Measurements from ENCODE around the gene IQCF6. TPM values are rescaled to one million over a fixed set of nuclear protein-coding genes. Genes with fewer than 3 reads are reported as not detected.
A peak's percentile ranks its signal among the peaks of the same experiment; 100 is the strongest.

The IQCF6 gene
- total RNA-seq, 5 donors from 2014 or later (not counting 1 experiment from before 2014, with no cell fraction given), result not detected

DNA sequence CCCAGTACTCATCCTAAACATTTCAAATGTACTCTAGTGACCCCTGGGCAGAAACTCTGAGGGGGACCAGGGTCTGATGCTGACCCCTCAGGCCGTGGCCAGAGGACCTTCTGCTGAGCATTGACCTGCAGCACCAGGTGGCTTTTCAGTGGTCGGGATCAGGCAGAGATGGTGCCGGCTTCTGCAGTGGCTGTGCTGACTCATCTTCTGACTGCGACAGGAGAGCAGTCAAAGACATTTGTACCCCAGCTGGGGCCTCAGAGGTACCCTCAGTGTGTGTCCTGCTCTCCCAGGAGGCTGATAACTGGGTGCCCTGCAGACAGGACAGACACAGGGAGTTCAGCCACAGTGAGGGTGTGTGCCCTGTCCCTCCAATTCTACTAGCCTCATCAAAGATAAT is 36.6 kb upstream of the IQCF6 start:
- H3K27ac Mint-ChIP-seq, result no peak overlapping the region
- no peaks in the 10 kb centered on the region for H3K9me3 Mint-ChIP-seq
- no peaks in the 10 kb centered on the region for H3K9me3 ChIP-seq
- peaks cover 41 to 42% of the 10 kb centered on the region in 2 donors for H3K27me3 Mint-ChIP-seq
- ChIA-PET CTCF (no interaction called here), POLR2A (no interaction called here)
- H3K27me3 ChIP-seq (replicated peaks in 1 of 2; ENCODE audit: control insufficient read depth in 2 of 2, extremely low read depth in 1 of 2, insufficient read depth in 2 of 2, low read length in 1 of 2), result peaks cover 0 to 27% of the 10 kb centered on the region in 2 experiments
- 36% methylated on average over 4 of the region's 4 CpGs for WGBS (ENCODE audit: insufficient coverage)
- H3K36me3 Mint-ChIP-seq, result no peaks in the 10 kb centered on the region
- H3K27ac ChIP-seq (ENCODE audit: low read length), result no peak overlapping the region
- H3K4me1 Mint-ChIP-seq, result peaks cover 0 to under 1% (median under 1%) of the 10 kb centered on the region in 3 donors
- DNase-seq (no peak), ATAC-seq (replicated peaks in 1 of 4) (no peak)
- no peak overlapping the region for H3K4me3 ChIP-seq (ENCODE audit: control insufficient read depth in 1 of 2, extremely low read depth in 1 of 2, low read length in 1 of 2)
- H3K36me3 ChIP-seq (ENCODE audit: control insufficient read depth in 2 of 2, extremely low read depth in 1 of 2, insufficient read depth in 1 of 2, low read length in 1 of 2), result no peaks in the 10 kb centered on the region
- no peaks in the 10 kb centered on the region for H3K4me1 ChIP-seq (ENCODE audit: control insufficient read depth in 1 of 2, extremely low read depth in 1 of 2, insufficient read depth in 2 of 2, low read length in 2 of 2)
- H3K4me3 Mint-ChIP-seq, result no peak overlapping the region

- no peak overlapping the region for H3K4me3 Mint-ChIP-seq
- no peak overlapping the region for H3K27ac Mint-ChIP-seq
- no peak for DNase-seq
- POLR2A ChIA-PET, result no interaction called here
- CTCF ChIA-PET, result no interaction called here
- WGBS (ENCODE audit: insufficient coverage), result 93% methylated on average over 2 of the region's 3 CpGs
- Histone ChIP-seq H3K9me3 (no peaks in the 10 kb centered on the region), H3K4me1 (ENCODE audit: control insufficient read depth in 1 of 2, extremely low read depth in 1 of 2, insufficient read depth in 2 of 2, low read length in 2 of 2) (no peaks in the 10 kb centered on the region), H3K36me3 (ENCODE audit: control insufficient read depth in 2 of 2, extremely low read depth in 1 of 2, insufficient read depth in 1 of 2, low read length in 1 of 2) (no peaks in the 10 kb centered on the region), H3K27ac (ENCODE audit: low read length) (no peak overlapping the region), H3K27me3 (replicated peaks in 1 of 2; ENCODE audit: control insufficient read depth in 2 of 2, extremely low read depth in 1 of 2, insufficient read depth in 2 of 2, low read length in 1 of 2) (peaks cover 0 to 15% of the 10 kb centered on the region in 2 experiments), H3K4me3 (ENCODE audit: control insufficient read depth in 1 of 2, extremely low read depth in 1 of 2, low read length in 1 of 2) (no peak overlapping the region)
- H3K4me1 Mint-ChIP-seq, result no peaks in the 10 kb centered on the region
- H3K9me3 Mint-ChIP-seq, result no peaks in the 10 kb centered on the region
- H3K27me3 Mint-ChIP-seq, result peaks cover 34 to 37% of the 10 kb centered on the region in 2 donors
- H3K36me3 Mint-ChIP-seq, result no peaks in the 10 kb centered on the region
- no peak for ATAC-seq (replicated peaks in 1 of 4)
Measured at GRCh38 chr3:51814034-51814433, 35.0 kb upstream of the IQCF6 start.

DNA sequence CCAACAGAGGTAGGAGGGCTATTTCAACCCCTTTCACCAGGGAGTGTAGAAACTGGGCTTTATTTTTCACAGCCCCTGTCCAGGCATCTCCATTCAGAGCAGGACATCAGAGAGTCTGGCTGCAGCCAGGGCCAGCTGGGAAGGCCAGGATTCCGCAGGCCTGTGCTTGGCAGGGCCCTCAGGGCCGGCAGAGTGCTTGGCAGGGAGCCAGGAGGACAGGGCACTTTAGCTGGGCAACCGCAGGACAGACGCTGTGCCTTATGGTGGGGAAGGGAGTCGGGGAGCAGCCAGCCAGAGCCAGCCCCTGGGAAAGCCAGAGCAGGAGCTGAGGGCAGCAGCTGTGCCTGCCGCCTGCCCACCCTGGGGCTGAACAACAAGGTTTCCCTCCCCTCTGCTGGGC is 34.5 kb upstream of the IQCF6 start:
- no peak overlapping the region for H3K27ac Mint-ChIP-seq
- H3K36me3 Mint-ChIP-seq, result no peaks in the 10 kb centered on the region
- H3K4me1 Mint-ChIP-seq, result peaks cover 0 to 2% (median 0%) of the 10 kb centered on the region in 3 donors
- no peaks in the 10 kb centered on the region for H3K9me3 ChIP-seq
- H3K27ac ChIP-seq (ENCODE audit: low read length), result no peak overlapping the region
- peaks cover 0 to 12% of the 10 kb centered on the region in 2 experiments for H3K27me3 ChIP-seq (replicated peaks in 1 of 2; ENCODE audit: control insufficient read depth in 2 of 2, extremely low read depth in 1 of 2, insufficient read depth in 2 of 2, low read length in 1 of 2)
- DNase-seq, result no peak
- no peak overlapping the region for H3K4me3 Mint-ChIP-seq
- CTCF ChIA-PET, result no interaction called here
- H3K36me3 ChIP-seq (ENCODE audit: control insufficient read depth in 2 of 2, extremely low read depth in 1 of 2, insufficient read depth in 1 of 2, low read length in 1 of 2), result no peaks in the 10 kb centered on the region
- POLR2A ChIA-PET, result no interaction called here
- no peaks in the 10 kb centered on the region for H3K9me3 Mint-ChIP-seq
- ATAC-seq (replicated peaks in 1 of 4), result no peak
- peaks cover 32 to 35% of the 10 kb centered on the region in 2 donors for H3K27me3 Mint-ChIP-seq
- no peaks in the 10 kb centered on the region for H3K4me1 ChIP-seq (ENCODE audit: control insufficient read depth in 1 of 2, extremely low read depth in 1 of 2, insufficient read depth in 2 of 2, low read length in 2 of 2)
- WGBS (ENCODE audit: insufficient coverage), result 89% methylated on average over 3 of the region's 6 CpGs
- H3K4me3 ChIP-seq (ENCODE audit: control insufficient read depth in 1 of 2, extremely low read depth in 1 of 2, low read length in 1 of 2), result no peak overlapping the region

GRCh38 chr3:51808934-51809333 is 29.9 kb upstream of the IQCF6 start:
- Histone ChIP-seq H3K4me1 (ENCODE audit: control insufficient read depth in 1 of 2, extremely low read depth in 1 of 2, insufficient read depth in 2 of 2, low read length in 2 of 2) (no peaks in the 10 kb centered on the region), H3K9me3 (no peaks in the 10 kb centered on the region), H3K36me3 (ENCODE audit: control insufficient read depth in 2 of 2, extremely low read depth in 1 of 2, insufficient read depth in 1 of 2, low read length in 1 of 2) (no peaks in the 10 kb centered on the region), H3K27ac (ENCODE audit: low read length) (no peak overlapping the region), H3K4me3 (ENCODE audit: control insufficient read depth in 1 of 2, extremely low read depth in 1 of 2, low read length in 1 of 2) (no peak overlapping the region), H3K27me3 (replicated peaks in 1 of 2; ENCODE audit: control insufficient read depth in 2 of 2, extremely low read depth in 1 of 2, insufficient read depth in 2 of 2, low read length in 1 of 2) (peaks cover 0 to under 1% of the 10 kb centered on the region in 2 experiments)
- peaks cover 0 to 5% of the 10 kb centered on the region in 2 donors for H3K27me3 Mint-ChIP-seq
- H3K4me1 Mint-ChIP-seq, result peaks cover 0 to 4% (median 0%) of the 10 kb centered on the region in 3 donors
- ChIA-PET CTCF (no interaction called here), POLR2A (no interaction called here)
- no peak for ATAC-seq (replicated peaks in 1 of 4)
- peak in 1 of 35 experiments; percentile 12 for DNase-seq
- H3K4me3 Mint-ChIP-seq, result no peak overlapping the region
- H3K36me3 Mint-ChIP-seq, result no peaks in the 10 kb centered on the region
- H3K9me3 Mint-ChIP-seq, result peaks cover 0 to 5% (median 4%) of the 10 kb centered on the region in 3 donors
- WGBS (ENCODE audit: insufficient coverage), result no CpG with 5 or more reads among the region's 5 CpGs
- no peak overlapping the region for H3K27ac Mint-ChIP-seq

DNA sequence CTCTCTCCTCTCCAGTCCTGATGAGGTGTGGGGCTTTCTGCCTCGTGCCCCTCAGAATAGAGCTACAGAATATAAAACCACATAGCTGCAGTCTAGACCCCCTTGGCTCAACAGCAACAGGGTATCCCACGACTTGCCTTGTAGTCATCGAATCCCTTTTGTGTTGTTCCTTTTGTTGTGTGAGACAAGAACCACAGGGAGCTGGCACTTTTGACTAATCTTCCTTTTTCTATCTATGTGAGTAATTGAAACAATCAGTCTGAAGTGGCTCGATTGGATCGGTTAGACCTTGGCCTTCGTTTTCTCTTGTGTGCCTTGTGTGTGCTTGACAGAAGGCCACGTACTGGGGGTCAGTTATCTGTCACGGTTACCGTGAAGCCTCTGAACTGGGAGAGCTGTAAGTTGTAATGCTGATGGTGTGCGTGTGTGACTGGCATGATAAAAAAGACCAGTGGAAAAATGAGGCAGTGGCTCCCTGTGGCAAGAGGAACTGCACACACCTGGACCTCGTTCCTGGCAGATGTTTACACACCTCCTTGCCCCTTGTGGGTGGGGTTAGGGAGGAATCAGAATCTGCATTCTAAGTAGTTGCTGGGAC is 23.2 kb upstream of the IQCF6 start:
- Histone ChIP-seq H3K27me3 (replicated peaks in 1 of 2; ENCODE audit: control insufficient read depth in 2 of 2, extremely low read depth in 1 of 2, insufficient read depth in 2 of 2, low read length in 1 of 2) (no peaks in the 10 kb centered on the region), H3K9me3 (no peaks in the 10 kb centered on the region), H3K36me3 (ENCODE audit: control insufficient read depth in 2 of 2, extremely low read depth in 1 of 2, insufficient read depth in 1 of 2, low read length in 1 of 2) (no peaks in the 10 kb centered on the region), H3K4me1 (ENCODE audit: control insufficient read depth in 1 of 2, extremely low read depth in 1 of 2, insufficient read depth in 2 of 2, low read length in 2 of 2) (no peaks in the 10 kb centered on the region), H3K4me3 (ENCODE audit: control insufficient read depth in 1 of 2, extremely low read depth in 1 of 2, low read length in 1 of 2) (no peak overlapping the region), H3K27ac (ENCODE audit: low read length) (no peak overlapping the region)
- ChIA-PET CTCF (interaction anchor here (0.6 to 2.4 kb wide), 3 partner anchors 60 to 301 kb away, joined by 3 to 6 read pairs (median 3); no protein-coding TSS in a partner anchor), POLR2A (interaction anchor here in 1 of 2 donors (0.5 kb wide), 1 partner anchor 19 kb away, joined by 3 read pairs; no protein-coding TSS in a partner anchor)
- Mint-ChIP-seq H3K9me3 (no peaks in the 10 kb centered on the region), H3K27me3 (peaks cover 8 to 18% of the 10 kb centered on the region in 2 donors), H3K4me1 (peaks cover 0 to 15% (median 12%) of the 10 kb centered on the region in 3 donors), H3K36me3 (no peaks in the 10 kb centered on the region), H3K4me3 (no peak overlapping the region), H3K27ac (no peak overlapping the region)
- WGBS (ENCODE audit: insufficient coverage), result 83% methylated on average over 5 of the region's 11 CpGs
- no peak for DNase-seq
- no peak for ATAC-seq (replicated peaks in 1 of 4)

GRCh38 chr3:51800750-51801125 is 21.7 kb upstream of the IQCF6 start:
- Mint-ChIP-seq H3K4me3 (no peak overlapping the region), H3K36me3 (no peaks in the 10 kb centered on the region), H3K4me1 (peaks cover 0 to 24% (median 15%) of the 10 kb centered on the region in 3 donors), H3K9me3 (no peaks in the 10 kb centered on the region), H3K27ac (no peak overlapping the region), H3K27me3 (peaks cover 9 to 24% of the 10 kb centered on the region in 2 donors)
- Histone ChIP-seq H3K9me3 (no peaks in the 10 kb centered on the region), H3K36me3 (ENCODE audit: control insufficient read depth in 2 of 2, extremely low read depth in 1 of 2, insufficient read depth in 1 of 2, low read length in 1 of 2) (no peaks in the 10 kb centered on the region), H3K27me3 (replicated peaks in 1 of 2; ENCODE audit: control insufficient read depth in 2 of 2, extremely low read depth in 1 of 2, insufficient read depth in 2 of 2, low read length in 1 of 2) (no peaks in the 10 kb centered on the region), H3K27ac (ENCODE audit: low read length) (no peak overlapping the region), H3K4me1 (ENCODE audit: control insufficient read depth in 1 of 2, extremely low read depth in 1 of 2, insufficient read depth in 2 of 2, low read length in 2 of 2) (no peaks in the 10 kb centered on the region), H3K4me3 (ENCODE audit: control insufficient read depth in 1 of 2, extremely low read depth in 1 of 2, low read length in 1 of 2) (no peak overlapping the region)
- ATAC-seq (replicated peaks in 1 of 4), result no peak
- POLR2A ChIA-PET, result interaction anchor here in 1 of 2 donors (0.7 kb wide), 1 partner anchor 1044 kb away, joined by 3 read pairs; no protein-coding TSS in a partner anchor
- WGBS (ENCODE audit: insufficient coverage), result 92% methylated on average over 5 of the region's 5 CpGs
- CTCF ChIA-PET, result interaction anchor here (1.0 to 4.1 kb wide), 2 partner anchors 299 to 300 kb away, joined by 4 to 34 read pairs; partner anchors contain the start of gene DCAF1 (in 1 of the 2)
- DNase-seq, result no peak
